Transverse colon (tissue), 4 donors: ENCODE measurements around the gene PLA2G4F.

Experiments
- POLR2A ChIP-seq: fragments of 450-650 bp; IDR thresholded peaks from one replicate; pipeline ENCODE4 v1.6.1; 2016; ENCODE audit warnings: antibody characterized with exemption, mild to moderate bottlenecking, moderate library complexity
- POLR2AphosphoS5 ChIP-seq, 3 donors: sonication (generic); formaldehyde crosslinking; IDR thresholded peaks; one replicate each; pipeline ENCODE4 v1.6.1; 2016; ENCODE audit warnings: antibody characterized with exemption in 3 of 3
- TF ChIP-seq, protein P1 (sequence below), 5 experiments: fragments of 200-600 bp in 3 of 5; fragments of 450-650 bp in 2 of 5; sonication (generic) in 3 of 5; IDR thresholded peaks; 1 replicate in 2 of 5; 2 replicates in 3 of 5; pipeline ENCODE4 v1.5.1; 2016 to 2017; ENCODE audit warnings: antibody characterized with exemption in 5 of 5, inconsistent platforms in 3 of 5, mild to moderate bottlenecking in 2 of 5, moderate library complexity in 1 of 5

DNA sequence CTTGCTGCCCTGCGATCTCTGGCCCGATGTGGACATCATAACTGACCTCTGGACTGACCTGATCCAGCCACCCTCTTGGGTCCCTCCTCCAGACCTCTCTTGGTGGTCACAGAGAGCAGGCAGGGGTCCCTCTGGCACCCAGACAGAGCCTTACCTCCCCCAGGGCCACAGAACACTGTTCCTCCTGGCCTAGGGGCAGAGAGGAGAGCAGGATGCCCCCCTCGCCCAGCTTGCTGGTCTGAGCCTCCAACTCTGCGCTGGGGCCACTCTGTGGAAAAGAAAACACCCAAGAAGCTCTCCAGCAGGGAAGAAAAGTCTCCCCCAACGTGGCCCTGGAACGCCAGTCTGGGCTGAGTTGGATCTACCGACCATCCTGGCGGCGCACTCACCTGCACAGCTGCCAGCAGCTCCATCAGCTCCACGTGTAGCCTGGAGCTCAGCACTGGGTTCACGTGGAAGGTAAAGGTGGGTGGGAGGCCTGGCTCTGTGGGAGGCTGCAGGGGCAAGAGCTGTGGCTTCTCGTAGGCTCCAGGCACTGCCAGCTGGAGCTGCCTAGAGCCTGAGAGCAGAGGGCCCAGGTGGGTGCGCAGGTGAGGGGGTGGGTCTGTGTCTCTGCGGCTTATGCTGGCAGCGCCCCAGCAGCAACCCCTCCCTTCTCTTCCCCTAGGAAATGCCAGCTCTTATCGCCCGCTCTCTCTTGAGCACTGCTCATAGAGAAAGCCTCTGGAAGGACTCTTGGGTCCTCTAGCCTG, 6.0 kb downstream of the PLA2G4F start:
- TF ChIP-seq POLR2A (no peak), POLR2AphosphoS5 (IDR thresholded peaks at IDR 0.05) (no peak)
- TF ChIP-seq, protein P1, sequence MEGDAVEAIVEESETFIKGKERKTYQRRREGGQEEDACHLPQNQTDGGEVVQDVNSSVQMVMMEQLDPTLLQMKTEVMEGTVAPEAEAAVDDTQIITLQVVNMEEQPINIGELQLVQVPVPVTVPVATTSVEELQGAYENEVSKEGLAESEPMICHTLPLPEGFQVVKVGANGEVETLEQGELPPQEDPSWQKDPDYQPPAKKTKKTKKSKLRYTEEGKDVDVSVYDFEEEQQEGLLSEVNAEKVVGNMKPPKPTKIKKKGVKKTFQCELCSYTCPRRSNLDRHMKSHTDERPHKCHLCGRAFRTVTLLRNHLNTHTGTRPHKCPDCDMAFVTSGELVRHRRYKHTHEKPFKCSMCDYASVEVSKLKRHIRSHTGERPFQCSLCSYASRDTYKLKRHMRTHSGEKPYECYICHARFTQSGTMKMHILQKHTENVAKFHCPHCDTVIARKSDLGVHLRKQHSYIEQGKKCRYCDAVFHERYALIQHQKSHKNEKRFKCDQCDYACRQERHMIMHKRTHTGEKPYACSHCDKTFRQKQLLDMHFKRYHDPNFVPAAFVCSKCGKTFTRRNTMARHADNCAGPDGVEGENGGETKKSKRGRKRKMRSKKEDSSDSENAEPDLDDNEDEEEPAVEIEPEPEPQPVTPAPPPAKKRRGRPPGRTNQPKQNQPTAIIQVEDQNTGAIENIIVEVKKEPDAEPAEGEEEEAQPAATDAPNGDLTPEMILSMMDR (IDR thresholded peaks at IDR 0.05): no peak
